Dedifferentiated amniotic fluid mesenchymal stem cell (primary cell): ENCODE data around the gene OSBP2.

Experiments used
- DNase-seq: peaks from one replicate; pipeline ENCODE4 v3.0.0-alpha.2; 2016; ENCODE audit errors: extremely low spot score

OSBP2 gene

GRCh38 chr22:30881361-30882183, 186.9 kb downstream of the OSBP2 start:
- DNase-seq, result no peak

- no peak for DNase-seq
Measured at GRCh38 chr22:30882184-30882717, 187.6 kb downstream of the OSBP2 start.

GRCh38 chr22:30882974-30883533, 188.4 kb downstream of the OSBP2 start:
- no peak for DNase-seq

GRCh38 chr22:30883586-30884145, 189.0 kb downstream of the OSBP2 start:
- no peak for DNase-seq

GRCh38 chr22:30884211-30885000, 189.7 kb downstream of the OSBP2 start:
- no peak for DNase-seq

GRCh38 chr22:30885001-30885366, 190.3 kb downstream of the OSBP2 start:
- DNase-seq, result no peak

- DNase-seq, result no peak
Measured at GRCh38 chr22:30885591-30885990, 190.9 kb downstream of the OSBP2 start.

- no peak for DNase-seq
Measured at GRCh38 chr22:30887453-30887852, 192.8 kb downstream of the OSBP2 start.

GRCh38 chr22:30887861-30888260, 193.2 kb downstream of the OSBP2 start:
- DNase-seq, result no peak

- DNase-seq, result no peak
Measured at GRCh38 chr22:30889268-30889995, 194.8 kb downstream of the OSBP2 start.

- no peak for DNase-seq
Measured at GRCh38 chr22:30889996-30890480, 195.4 kb downstream of the OSBP2 start.

GRCh38 chr22:30890686-30891442, 196.2 kb downstream of the OSBP2 start:
- DNase-seq, result no peak

GRCh38 chr22:30891443-30891755, 196.7 kb downstream of the OSBP2 start:
- DNase-seq, result no peak

GRCh38 chr22:30891781-30892180, 197.1 kb downstream of the OSBP2 start:
- no peak for DNase-seq

GRCh38 chr22:30892286-30892685, 197.6 kb downstream of the OSBP2 start:
- no peak for DNase-seq

GRCh38 chr22:30892731-30893221, 198.1 kb downstream of the OSBP2 start:
- DNase-seq, result no peak

- DNase-seq, result no peak
Measured at GRCh38 chr22:30893434-30894370, 199.0 kb downstream of the OSBP2 start.

- no peak for DNase-seq
Measured at GRCh38 chr22:30894371-30894740, 199.7 kb downstream of the OSBP2 start.
